IPS DF 19.7 (cell line): ENCODE data around the gene OR1A2.
A peak's percentile ranks its signal among the peaks of the same experiment; 100 is the strongest.
"Not testable (repeated sequence)": the region's sequence is repeated elsewhere in the genome, so short reads cannot be mapped to it uniquely, and the experiment has no call there.

Experiments
- DNase-seq: peaks from one replicate; pipeline ENCODE4 v3.0.0-alpha.2; 2013; ENCODE audit warnings: low read depth, low spot score

Gene OR1A2

GRCh38 chr17:3197219-3197618 is at the start of gene OR1A2:
Gene OR1A2 (plus strand): TSS chr17:3197519. CDS start chr17:3197519, 0 bp downstream.
- no peak for DNase-seq

- no peak for DNase-seq
These were observed 40.1 kb upstream of the OR1A2 start for GRCh38 chr17:3157218-3157617.

GRCh38 chr17:3167574-3167973 is 29.7 kb upstream of the OR1A2 start:
- no peak for DNase-seq

- DNase-seq = no peak
These were observed 7.4 kb upstream of the OR1A2 start for GRCh38 chr17:3189961-3190360.

DNA sequence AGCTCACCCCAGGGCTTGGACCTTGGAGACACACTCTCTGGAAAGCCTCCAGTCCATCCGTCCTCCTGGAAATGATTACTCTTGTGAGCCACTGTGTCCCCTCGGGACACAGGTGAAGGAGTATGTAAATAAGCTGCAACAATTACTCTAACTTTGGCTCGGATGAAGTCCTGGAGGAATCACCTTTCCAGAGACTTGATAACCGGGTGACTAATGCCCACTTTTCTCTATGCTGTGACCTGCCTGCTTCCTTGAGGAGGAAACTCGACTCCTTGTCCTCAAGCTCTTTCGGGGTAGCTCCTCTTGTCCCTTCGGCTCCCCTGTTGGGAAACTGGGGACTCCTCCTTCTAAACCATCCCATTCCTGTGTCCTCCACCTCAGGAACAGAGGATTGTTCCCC is 10.0 kb downstream of the OR1A2 start, which contains the start of gene OR1A1:
OR1A1 (plus strand) TSS at position 301 of the 400 bp plus-strand sequence. CDS start 7,954 bp downstream, outside the sequence.
- DNase-seq = no peak

- no peak for DNase-seq
These were observed 11.2 kb downstream of the OR1A2 start for GRCh38 chr17:3208484-3208883.

GRCh38 chr17:3213001-3213400 is 15.7 kb downstream of the OR1A2 start:
- no peak for DNase-seq

DNA sequence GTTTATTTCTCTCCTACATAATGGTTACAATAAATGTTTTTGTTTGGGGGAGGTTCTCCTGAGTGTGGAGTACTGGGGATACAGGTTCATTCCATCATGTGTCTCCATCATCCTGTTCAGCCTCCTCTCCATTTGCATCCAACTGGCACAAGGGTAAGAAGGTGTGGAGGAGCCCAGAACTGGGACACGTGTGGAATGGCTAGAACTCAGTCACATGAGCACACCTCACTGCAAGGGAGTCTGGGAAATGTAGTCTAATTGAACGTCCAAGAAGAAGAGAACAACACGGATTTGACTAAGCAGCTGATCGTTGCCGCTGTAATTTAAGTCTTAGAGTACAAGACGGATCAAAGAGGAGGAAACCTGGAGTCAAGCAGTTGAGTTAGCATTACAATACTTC is 16.3 kb downstream of the OR1A2 start:
- DNase-seq = peak; percentile 57

GRCh38 chr17:3219978-3220377 is 22.7 kb downstream of the OR1A2 start:
- DNase-seq = not testable (repeated sequence)

- no peak for DNase-seq
These were observed 24.5 kb downstream of the OR1A2 start for GRCh38 chr17:3221850-3222249.

DNA sequence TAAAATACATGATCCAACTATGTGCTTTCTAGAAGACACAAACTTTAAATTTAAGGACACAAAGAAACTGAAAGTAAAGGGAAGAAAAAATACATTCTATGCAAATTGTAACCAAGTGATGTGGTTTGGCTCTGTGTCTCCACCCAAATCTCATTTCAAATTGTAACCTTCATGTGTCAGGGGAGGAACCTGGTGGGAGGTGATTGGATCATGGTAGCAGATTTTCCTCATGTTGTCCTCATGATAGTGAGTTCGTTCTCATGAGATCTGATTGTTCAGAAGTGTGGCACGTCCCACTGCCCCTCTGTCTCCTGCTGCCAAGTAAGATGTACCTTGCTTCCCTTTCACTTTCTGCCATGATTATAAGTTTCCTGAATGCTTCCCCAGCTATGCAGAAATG is 25.2 kb downstream of the OR1A2 start:
- DNase-seq = no peak

- DNase-seq = not testable (repeated sequence)
These were observed 27.5 kb downstream of the OR1A2 start for GRCh38 chr17:3224721-3225352.

- not testable (repeated sequence) for DNase-seq
These were observed 35.0 kb downstream of the OR1A2 start for GRCh38 chr17:3232300-3232699.

GRCh38 chr17:3238685-3239084 is 41.4 kb downstream of the OR1A2 start:
- DNase-seq = not testable (repeated sequence)

GRCh38 chr17:3241044-3241443 is 43.7 kb downstream of the OR1A2 start:
- DNase-seq = not testable (repeated sequence)

- DNase-seq = not testable (repeated sequence)
These were observed 47.5 kb downstream of the OR1A2 start for GRCh38 chr17:3244841-3245240.
